Right lobe of liver (tissue), 6 donors: ENCODE results near the gene SLC9A7. TPM values are rescaled to one million over a fixed set of nuclear protein-coding genes. Genes with fewer than 3 reads are reported as not detected.

ENCODE experiments used
- ATAC-seq, 4 donors: fragments of 200-7000 bp; cut with Tn5 transposase; one replicate each; pipeline ENCODE4 v1.9.1; 2020; ENCODE audit warnings: mild to moderate bottlenecking in 4 of 4, moderate library complexity in 4 of 4
- DNase-seq, 3 donors: peaks; one replicate each; pipeline ENCODE4 v3.0.0-alpha.2; 2020
- H3K27ac ChIP-seq, 3 donors: fragments of 200-600 bp; one replicate each; pipeline ENCODE4 v1.8.0; 2022
- H3K27me3 ChIP-seq, 2 donors: fragments of 200-600 bp; one replicate each; pipeline ENCODE4 v1.8.0; 2022
- H3K36me3 ChIP-seq, 4 donors: fragments of 200-600 bp; sonication (generic) in 1 of 4; one replicate each; pipeline versions ENCODE4 v1.5.1 to v1.8.0; 2017 to 2022; ENCODE audit warnings: control low read depth in 1 of 4
- H3K4me1 ChIP-seq, 4 donors: fragments of 200-600 bp; sonication (generic) in 1 of 4; one replicate each; pipeline versions ENCODE4 v1.5.1 to v1.8.0; 2017 to 2022; ENCODE audit warnings: control low read depth in 1 of 4
- H3K4me3 ChIP-seq, 3 donors: fragments of 200-600 bp; one replicate each; pipeline ENCODE4 v1.8.0; 2022
- H3K9me3 ChIP-seq, 4 donors: fragments of 200-600 bp; sonication (generic) in 1 of 4; one replicate each; pipeline versions ENCODE4 v1.5.1 to v1.8.0; 2017 to 2022; ENCODE audit warnings: control low read depth in 1 of 4
- POLR2A ChIP-seq: fragments of 450-650 bp; IDR thresholded peaks from one replicate; pipeline ENCODE4 v1.6.1; 2017; ENCODE audit warnings: antibody characterized with exemption, mild to moderate bottlenecking
- WGBS: methylation state at CpG from one replicate; pipeline ENCODE4 v1.1.6; 2018; ENCODE audit warnings: low coverage, low lambda C conversion rate; ENCODE audit not compliant: insufficient coverage; ENCODE audit errors: missing lambda C conversion rate; 5-methylcytosine and 5-hydroxymethylcytosine counted together
- intact Hi-C, 2 donors: fragments of 100-400 bp; cut with DNase I; formaldehyde crosslinking; loops; one replicate each; pipeline versions ENCODE4 v1.11.2 to v1.14.1; 2022
- total RNA-seq, 6 experiments: library from RNA; depleted of rRNA in 2 of 6; stranded (reverse); fragments of >200 nt in 2 of 6; fragmentation: NEBNext Ultra II Directional in 3 of 6; extraction: Animal tissue kit (Norgen Biotek cat#: 25700) in 3 of 6; gene quantifications; one replicate each; pipeline versions ENCODE4 v1.1.0 to v1.2.4, GENCODE V29; 2016 to 2023
- TF ChIP-seq, protein P1 (sequence below), 4 donors: fragments of 200-600 bp in 3 of 4; fragments of 450-650 bp in 1 of 4; IDR thresholded peaks; one replicate each; pipeline versions ENCODE4 v1.5.1 to v1.8.0; 2016 to 2022; ENCODE audit warnings: antibody characterized with exemption in 4 of 4, mild to moderate bottlenecking in 2 of 4
- donor health status: DM: no; HTN: yes; CAD: no.
- donor health status: DM: no; HTN: no; CAD: no.
- donor health status: DM: no; HTN: no; CAD: no.
- donor health status: DM: no; HTN: yes; CAD: no.
- donor health status: DM: no; HTN: yes; CAD: no.

Gene SLC9A7
- total RNA-seq, 6 experiments from 2014 or later = 5.7 to 9.0 (median 6.4) TPM

DNA sequence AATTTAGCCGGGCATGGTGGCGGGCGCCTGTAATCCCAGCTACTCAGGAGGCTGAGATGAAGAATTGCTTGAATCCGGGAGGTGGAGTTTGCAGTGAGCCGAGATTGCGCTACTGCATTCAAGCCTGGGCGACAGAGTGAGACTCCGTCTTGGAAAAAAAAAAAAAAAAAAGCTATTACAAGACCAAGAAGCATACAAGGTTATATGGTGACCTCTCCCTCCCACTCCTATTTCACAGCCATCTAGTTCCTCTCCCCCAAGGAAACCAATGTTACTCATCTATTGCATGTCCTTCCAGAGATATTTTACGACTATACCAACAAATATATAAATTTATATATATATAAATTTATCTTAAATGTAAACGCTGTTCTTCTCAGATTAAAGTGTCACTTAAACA is 3.2 kb downstream of the SLC9A7 start:
- intact Hi-C loops = no loop called here
- Histone ChIP-seq H3K4me3 (no peak overlapping the region), H3K9me3 (no peaks in the 10 kb centered on the region), H3K27ac (no peak overlapping the region), H3K36me3 (no peaks in the 10 kb centered on the region), H3K27me3 (no peaks in the 10 kb centered on the region), H3K4me1 (no peaks in the 10 kb centered on the region)
- WGBS = 77% methylated on average over 7 of the region's 10 CpGs
- ATAC-seq (no peak), DNase-seq (no peak)
- TF ChIP-seq, protein P1, sequence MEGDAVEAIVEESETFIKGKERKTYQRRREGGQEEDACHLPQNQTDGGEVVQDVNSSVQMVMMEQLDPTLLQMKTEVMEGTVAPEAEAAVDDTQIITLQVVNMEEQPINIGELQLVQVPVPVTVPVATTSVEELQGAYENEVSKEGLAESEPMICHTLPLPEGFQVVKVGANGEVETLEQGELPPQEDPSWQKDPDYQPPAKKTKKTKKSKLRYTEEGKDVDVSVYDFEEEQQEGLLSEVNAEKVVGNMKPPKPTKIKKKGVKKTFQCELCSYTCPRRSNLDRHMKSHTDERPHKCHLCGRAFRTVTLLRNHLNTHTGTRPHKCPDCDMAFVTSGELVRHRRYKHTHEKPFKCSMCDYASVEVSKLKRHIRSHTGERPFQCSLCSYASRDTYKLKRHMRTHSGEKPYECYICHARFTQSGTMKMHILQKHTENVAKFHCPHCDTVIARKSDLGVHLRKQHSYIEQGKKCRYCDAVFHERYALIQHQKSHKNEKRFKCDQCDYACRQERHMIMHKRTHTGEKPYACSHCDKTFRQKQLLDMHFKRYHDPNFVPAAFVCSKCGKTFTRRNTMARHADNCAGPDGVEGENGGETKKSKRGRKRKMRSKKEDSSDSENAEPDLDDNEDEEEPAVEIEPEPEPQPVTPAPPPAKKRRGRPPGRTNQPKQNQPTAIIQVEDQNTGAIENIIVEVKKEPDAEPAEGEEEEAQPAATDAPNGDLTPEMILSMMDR (IDR thresholded peaks at IDR 0.05) = no peak
- TF ChIP-seq POLR2A = no peak

DNA sequence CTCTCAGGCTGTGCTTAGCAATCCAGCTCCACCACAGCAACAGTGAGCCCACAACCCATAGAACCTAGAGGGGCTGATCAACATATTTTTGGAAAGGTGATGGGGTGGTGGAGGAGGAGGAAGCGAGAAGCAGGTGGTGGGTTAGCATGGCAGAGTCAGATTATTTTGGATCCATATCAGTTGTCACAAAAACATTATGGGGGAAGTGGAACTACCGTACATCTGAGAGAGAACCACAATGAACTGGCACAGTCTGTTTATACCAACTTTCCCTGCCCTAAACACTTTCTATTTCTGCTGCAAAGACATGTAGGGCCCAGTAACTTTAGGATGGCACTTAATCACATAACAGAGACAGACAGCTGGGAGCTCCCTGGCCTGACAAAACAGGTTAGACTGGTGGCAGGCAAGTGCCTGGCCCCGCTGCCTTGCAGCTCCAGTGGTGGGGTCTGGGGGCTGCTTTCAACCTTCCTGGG is 4.3 kb downstream of the SLC9A7 start:
- DNase-seq = no peak
- TF ChIP-seq, protein P1 (IDR thresholded peaks at IDR 0.05) = no peak
- no peak for TF ChIP-seq POLR2A
- no peaks in the 10 kb centered on the region for H3K27me3 ChIP-seq
- H3K27ac ChIP-seq = no peak overlapping the region
- no peak for ATAC-seq
- no peaks in the 10 kb centered on the region for H3K9me3 ChIP-seq
- no peak overlapping the region for H3K4me3 ChIP-seq
- intact Hi-C loops = no loop called here
- WGBS = 47% methylated on average over 3 of the region's 3 CpGs
- no peaks in the 10 kb centered on the region for H3K36me3 ChIP-seq
- no peaks in the 10 kb centered on the region for H3K4me1 ChIP-seq

DNA sequence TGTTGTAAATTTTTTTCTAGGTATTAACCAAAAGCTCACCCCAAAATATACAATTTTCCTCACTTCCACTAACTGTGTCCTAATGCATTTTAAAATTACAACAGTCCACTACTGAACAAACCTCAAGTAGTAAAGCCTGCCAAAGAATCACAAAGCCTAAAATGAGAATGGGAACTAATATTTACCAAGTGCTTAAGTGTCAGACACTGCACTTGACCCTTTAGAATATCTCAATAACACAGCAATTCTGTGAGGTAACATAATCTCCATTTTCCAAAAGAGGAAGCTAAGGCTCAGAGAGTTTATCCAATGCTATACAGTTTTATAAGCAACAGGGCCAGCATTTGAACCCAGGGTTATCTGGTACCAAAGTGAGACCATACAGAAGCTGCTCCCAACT is 4.9 kb downstream of the SLC9A7 start:
- DNase-seq (no peak), ATAC-seq (no peak)
- no peaks in the 10 kb centered on the region for H3K9me3 ChIP-seq
- no peaks in the 10 kb centered on the region for H3K4me1 ChIP-seq
- intact Hi-C loops = no loop called here
- H3K27me3 ChIP-seq = no peaks in the 10 kb centered on the region
- H3K27ac ChIP-seq = no peak overlapping the region
- no peaks in the 10 kb centered on the region for H3K36me3 ChIP-seq
- no peak overlapping the region for H3K4me3 ChIP-seq
- TF ChIP-seq, protein P1 (IDR thresholded peaks at IDR 0.05) = no peak
- TF ChIP-seq POLR2A = no peak

DNA sequence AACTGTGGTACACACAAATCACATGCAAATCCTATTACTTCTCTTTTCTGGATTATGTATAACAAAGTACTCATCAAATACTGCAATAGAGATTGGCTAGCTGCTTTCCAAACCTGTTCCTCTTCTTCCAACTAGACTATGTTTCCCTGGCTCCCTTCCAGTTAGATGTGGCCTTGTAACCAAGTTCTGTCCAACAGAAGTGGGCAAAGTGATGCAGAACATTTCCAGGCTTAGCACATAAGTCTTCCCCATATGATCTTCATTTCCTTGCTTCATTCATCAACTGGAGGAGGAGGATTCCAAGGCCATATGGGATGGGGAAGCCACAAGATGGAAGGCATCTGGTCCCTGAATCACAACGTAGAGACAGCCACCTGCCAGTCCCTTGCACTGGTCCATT is 8.0 kb downstream of the SLC9A7 start:
- TF ChIP-seq POLR2A = no peak
- TF ChIP-seq, protein P1 (IDR thresholded peaks at IDR 0.05) = no peak
- Histone ChIP-seq H3K36me3 (no peaks in the 10 kb centered on the region), H3K4me1 (no peaks in the 10 kb centered on the region), H3K27ac (no peak overlapping the region), H3K9me3 (no peaks in the 10 kb centered on the region), H3K4me3 (no peak overlapping the region), H3K27me3 (no peaks in the 10 kb centered on the region)
- no peak for ATAC-seq
- intact Hi-C loops = no loop called here
- DNase-seq = no peak
- WGBS = 25% methylated on average over 1 of the region's 1 CpG

DNA sequence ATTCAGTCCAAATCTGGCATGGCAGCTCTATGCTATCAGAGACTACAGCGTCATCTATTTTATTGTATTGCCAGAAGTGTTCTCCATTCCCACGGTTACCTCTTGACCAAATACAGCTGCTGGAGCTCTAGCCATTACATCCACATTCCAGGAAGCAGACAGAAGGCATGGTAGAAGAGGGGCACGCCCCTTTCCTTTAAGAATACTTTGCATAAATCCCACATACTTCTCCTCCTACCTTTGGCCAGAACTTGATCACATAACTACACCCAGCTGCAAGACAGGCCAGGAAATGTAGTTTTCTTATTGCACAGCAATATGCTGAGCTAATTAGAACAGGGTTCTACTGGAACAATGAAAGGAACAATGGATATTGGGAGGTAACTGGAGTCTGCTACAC is 14.9 kb downstream of the SLC9A7 start:
- intact Hi-C loops = no loop called here
- no peaks in the 10 kb centered on the region for H3K36me3 ChIP-seq
- H3K4me1 ChIP-seq = no peaks in the 10 kb centered on the region
- no peak for TF ChIP-seq POLR2A
- H3K4me3 ChIP-seq = no peak overlapping the region
- ATAC-seq (no peak), DNase-seq (no peak)
- 57% methylated on average over 3 of the region's 3 CpGs for WGBS
- H3K9me3 ChIP-seq = no peaks in the 10 kb centered on the region
- H3K27ac ChIP-seq = no peak overlapping the region
- no peaks in the 10 kb centered on the region for H3K27me3 ChIP-seq
